WTC11 (cell line): Measurements from ENCODE around the gene RNGTT.

Experiments
- ATF6 ChIP-seq: sonication (generic); formaldehyde crosslinking; IDR thresholded peaks from 2 replicates; pipeline ENCODE4 v1.8.1; 2023; ENCODE audit warnings: mild to moderate bottlenecking, missing genetic modification reagents
- CTCF ChIP-seq: fragments of 200-600 bp; IDR thresholded peaks from 2 replicates; pipeline ENCODE4 v1.8.0; 2022; ENCODE audit warnings: antibody characterized with exemption
- E2F4 ChIP-seq: sonication (generic); formaldehyde crosslinking; IDR thresholded peaks from 2 replicates; pipeline ENCODE4 v1.8.1; 2022; ENCODE audit warnings: low read depth, mild to moderate bottlenecking, moderate library complexity, missing genetic modification reagents, borderline replicate concordance
- ELF4 ChIP-seq: sonication (generic); formaldehyde crosslinking; IDR thresholded peaks from 2 replicates; pipeline ENCODE4 v1.8.1; 2022; ENCODE audit warnings: low read depth, mild to moderate bottlenecking, moderate library complexity, missing genetic modification reagents
- ESRRA ChIP-seq: sonication (generic); formaldehyde crosslinking; IDR thresholded peaks from 2 replicates; pipeline ENCODE4 v1.8.1; 2022; ENCODE audit warnings: mild to moderate bottlenecking, missing genetic modification reagents, borderline replicate concordance
- FOXP1 ChIP-seq: sonication (generic); formaldehyde crosslinking; IDR thresholded peaks from 2 replicates; pipeline ENCODE4 v1.8.0; 2022; ENCODE audit warnings: missing genetic modification reagents, mild to moderate bottlenecking, moderate library complexity, borderline replicate concordance
- JUN ChIP-seq: sonication (generic); formaldehyde crosslinking; IDR thresholded peaks from 2 replicates; pipeline ENCODE4 v1.8.0; 2023; ENCODE audit warnings: mild to moderate bottlenecking, missing genetic modification reagents
- ZNF317 ChIP-seq: sonication (generic); formaldehyde crosslinking; IDR thresholded peaks from 2 replicates; pipeline ENCODE4 v1.8.1; 2023; ENCODE audit warnings: low read depth, mild to moderate bottlenecking, moderate library complexity, missing genetic modification reagents, borderline replicate concordance
- ZNF512 ChIP-seq: sonication (generic); formaldehyde crosslinking; IDR thresholded peaks from 2 replicates; pipeline ENCODE4 v1.8.1; 2022; ENCODE audit warnings: missing genetic modification reagents, borderline replicate concordance
- ZNF671 ChIP-seq: fragments of 250-450 bp; sonication (Bioruptor Pico); IDR thresholded peaks from 2 replicates; pipeline ENCODE4 v1.8.0; 2021; ENCODE audit warnings: mild to moderate bottlenecking
- TF ChIP-seq, protein P1 (sequence below): fragments of 250-450 bp; sonication (Bioruptor Pico); IDR thresholded peaks from 2 replicates; pipeline ENCODE4 v1.9.0; 2021; ENCODE audit warnings: moderate library complexity, mild to moderate bottlenecking, inconsistent platforms, borderline replicate concordance
- TF ChIP-seq, protein P2 (sequence below): sonication (generic); formaldehyde crosslinking; IDR thresholded peaks from 2 replicates; pipeline ENCODE4 v1.8.0; 2023; ENCODE audit warnings: missing genetic modification reagents
- TF ChIP-seq, protein P3 (sequence below): sonication (generic); formaldehyde crosslinking; IDR thresholded peaks from 2 replicates; pipeline ENCODE4 v1.8.0; 2022; ENCODE audit warnings: mild to moderate bottlenecking, missing genetic modification reagents

DNA sequence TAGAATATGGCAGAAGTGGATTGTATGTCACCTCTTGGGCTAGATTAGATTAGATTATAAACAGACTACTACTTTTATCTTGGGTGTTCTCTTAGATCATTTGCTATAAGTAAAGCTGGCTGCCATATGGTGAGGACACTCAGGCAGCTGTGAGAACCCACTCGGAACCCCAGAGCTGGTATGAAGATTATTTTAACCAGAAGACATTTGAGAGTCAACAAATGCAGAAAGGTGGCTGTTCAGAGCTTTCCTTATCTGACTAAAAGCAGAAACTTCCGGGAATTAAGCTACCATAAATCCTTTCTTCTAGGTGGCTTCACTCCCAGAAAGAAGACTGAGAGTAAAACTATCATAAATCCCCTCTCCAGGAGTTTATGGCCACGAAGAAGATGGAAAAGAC is 91.9 kb downstream of the RNGTT start:
- TF ChIP-seq ZNF317, result no peak
- TF ChIP-seq, protein P1, sequence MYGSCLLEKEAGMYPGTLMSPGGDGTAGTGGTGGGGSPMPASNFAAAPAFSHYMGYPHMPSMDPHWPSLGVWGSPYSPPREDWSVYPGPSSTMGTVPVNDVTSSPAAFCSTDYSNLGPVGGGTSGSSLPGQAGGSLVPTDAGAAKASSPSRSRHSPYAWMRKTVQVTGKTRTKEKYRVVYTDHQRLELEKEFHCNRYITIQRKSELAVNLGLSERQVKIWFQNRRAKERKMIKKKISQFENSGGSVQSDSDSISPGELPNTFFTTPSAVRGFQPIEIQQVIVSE (CRISPR knock-in tag), result no peak
- no peak for TF ChIP-seq E2F4 (CRISPR knock-in tag)
- TF ChIP-seq, protein P2, sequence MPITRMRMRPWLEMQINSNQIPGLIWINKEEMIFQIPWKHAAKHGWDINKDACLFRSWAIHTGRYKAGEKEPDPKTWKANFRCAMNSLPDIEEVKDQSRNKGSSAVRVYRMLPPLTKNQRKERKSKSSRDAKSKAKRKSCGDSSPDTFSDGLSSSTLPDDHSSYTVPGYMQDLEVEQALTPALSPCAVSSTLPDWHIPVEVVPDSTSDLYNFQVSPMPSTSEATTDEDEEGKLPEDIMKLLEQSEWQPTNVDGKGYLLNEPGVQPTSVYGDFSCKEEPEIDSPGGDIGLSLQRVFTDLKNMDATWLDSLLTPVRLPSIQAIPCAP (CRISPR knock-in tag), result no peak
- no peak for TF ChIP-seq ELF4 (CRISPR knock-in tag)
- TF ChIP-seq, protein P3, sequence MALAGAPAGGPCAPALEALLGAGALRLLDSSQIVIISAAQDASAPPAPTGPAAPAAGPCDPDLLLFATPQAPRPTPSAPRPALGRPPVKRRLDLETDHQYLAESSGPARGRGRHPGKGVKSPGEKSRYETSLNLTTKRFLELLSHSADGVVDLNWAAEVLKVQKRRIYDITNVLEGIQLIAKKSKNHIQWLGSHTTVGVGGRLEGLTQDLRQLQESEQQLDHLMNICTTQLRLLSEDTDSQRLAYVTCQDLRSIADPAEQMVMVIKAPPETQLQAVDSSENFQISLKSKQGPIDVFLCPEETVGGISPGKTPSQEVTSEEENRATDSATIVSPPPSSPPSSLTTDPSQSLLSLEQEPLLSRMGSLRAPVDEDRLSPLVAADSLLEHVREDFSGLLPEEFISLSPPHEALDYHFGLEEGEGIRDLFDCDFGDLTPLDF (CRISPR knock-in tag), result no peak
- no peak for TF ChIP-seq ESRRA (CRISPR knock-in tag)
- no peak for TF ChIP-seq CTCF
- TF ChIP-seq ZNF671 (CRISPR knock-in tag), result no peak
- TF ChIP-seq ZNF512, result no peak
- TF ChIP-seq FOXP1, result no peak
- no peak for TF ChIP-seq ATF6 (CRISPR knock-in tag)
- TF ChIP-seq JUN, result no peak
